HTERT RPE-1 (cell line): ENCODE results near the gene MED13L.

Experiments
- in situ Hi-C: fragments of 300-500 bp; cut with MboI; formaldehyde crosslinking; loops from 4 replicates; pipeline ENCODE4 v1.14.3; 2020; ENCODE audit warnings: low sequenced_read_pairs

MED13L gene

GRCh38 chr12:116216022-116216756 is 61.3 kb downstream of the MED13L start:
- in situ Hi-C loops = no loop called here

- in situ Hi-C loops = no loop called here
Observed at GRCh38 chr12:116215023-116215422, 62.5 kb downstream of the MED13L start.

- in situ Hi-C loops = no loop called here
Observed at GRCh38 chr12:116213885-116214527, 63.5 kb downstream of the MED13L start.

- in situ Hi-C loops = no loop called here
Observed at GRCh38 chr12:116213014-116213413, 64.5 kb downstream of the MED13L start.

GRCh38 chr12:116210762-116211161 is 66.7 kb downstream of the MED13L start:
- in situ Hi-C loops = no loop called here

GRCh38 chr12:116210131-116210530 is 67.4 kb downstream of the MED13L start:
- in situ Hi-C loops = no loop called here

- in situ Hi-C loops = no loop called here
Observed at GRCh38 chr12:116209503-116209902, 68.0 kb downstream of the MED13L start.

- in situ Hi-C loops = no loop called here
Observed at GRCh38 chr12:116207274-116207673, 70.2 kb downstream of the MED13L start.

- in situ Hi-C loops = no loop called here
Observed at GRCh38 chr12:116206828-116207227, 70.7 kb downstream of the MED13L start.

- in situ Hi-C loops = no loop called here
Observed at GRCh38 chr12:116204785-116205184, 72.7 kb downstream of the MED13L start.

GRCh38 chr12:116204169-116204568 is 73.3 kb downstream of the MED13L start:
- in situ Hi-C loops = no loop called here

GRCh38 chr12:116202940-116203339 is 74.6 kb downstream of the MED13L start:
- in situ Hi-C loops = no loop called here

GRCh38 chr12:116202433-116202832 is 75.1 kb downstream of the MED13L start:
- in situ Hi-C loops = no loop called here

GRCh38 chr12:116201908-116202307 is 75.6 kb downstream of the MED13L start:
- in situ Hi-C loops = no loop called here

GRCh38 chr12:116201359-116201758 is 76.1 kb downstream of the MED13L start:
- in situ Hi-C loops = no loop called here

GRCh38 chr12:116200812-116201211 is 76.7 kb downstream of the MED13L start:
- in situ Hi-C loops = no loop called here

GRCh38 chr12:116199160-116199706 is 78.3 kb downstream of the MED13L start:
- in situ Hi-C loops = no loop called here

- in situ Hi-C loops = no loop called here
Observed at GRCh38 chr12:116196752-116197718, 80.5 kb downstream of the MED13L start.

- in situ Hi-C loops = no loop called here
Observed at GRCh38 chr12:116196226-116196625, 81.3 kb downstream of the MED13L start.

GRCh38 chr12:116194935-116195431 is 82.5 kb downstream of the MED13L start:
- in situ Hi-C loops = no loop called here

- in situ Hi-C loops = no loop called here
Observed at GRCh38 chr12:116189692-116190091, 87.8 kb downstream of the MED13L start.
